Bronchial epithelial cell (primary cell): ENCODE data around the gene EDN3. TPM values are rescaled to one million over a fixed set of nuclear protein-coding genes. Genes with fewer than 3 reads are reported as not detected.

Source experiments
- DNase-seq: peaks from one replicate; pipeline ENCODE4 v3.0.0-alpha.2; 2010; ENCODE audit warnings: low read depth
- FAIRE-seq: peaks from 2 replicates; lab custom pipeline; 2011; peaks lifted over from hg19 to GRCh38; lab: Jason Lieb, UNC
- H3K27me3 ChIP-seq: 2 replicates; pipeline ENCODE4 v1.5.1; 2011; ENCODE audit warnings: low read length; ENCODE audit not compliant: control insufficient read depth, insufficient read depth
- H3K36me3 ChIP-seq: 2 replicates; pipeline ENCODE4 v1.5.1; 2011; ENCODE audit warnings: low read length; ENCODE audit not compliant: control insufficient read depth, insufficient read depth
- H3K4me3 ChIP-seq: 2 replicates; pipeline ENCODE4 v1.5.1; 2011; ENCODE audit warnings: mild to moderate bottlenecking, low read depth, low read length, control low read depth
- CTCF ChIP-seq: IDR thresholded peaks from 2 replicates; pipeline ENCODE4 v1.5.1; 2011; ENCODE audit warnings: mild to moderate bottlenecking, moderate library complexity, low read length, control low read depth, inconsistent platforms; ENCODE audit not compliant: insufficient read depth, severe bottlenecking
- total RNA-seq: library from RNA; depleted of rRNA; stranded (reverse); fragments of >200 nt; gene quantifications from 2 replicates; pipeline ENCODE4 v1.2.1, GENCODE V29; 2014

Gene EDN3
- total RNA-seq, 1 donor from 2014 or later = not detected

- no peaks in the 10 kb centered on the region for H3K36me3 ChIP-seq
- DNase-seq (no peak), FAIRE-seq (no peak)
- H3K27me3 ChIP-seq = no peaks in the 10 kb centered on the region
- TF ChIP-seq CTCF = no peak
- H3K4me3 ChIP-seq = no peak overlapping the region
These were observed 75.1 kb downstream of the EDN3 start for GRCh38 chr20:59375541-59375940.

Other genes starting within 250 kb of the EDN3 start
- not detected in 2 replicates for gene ZNF831, start 136.8 kb upstream of the EDN3 start, total RNA-seq